ENCODE data around the gene TMEM255B. TPM values are rescaled to one million over a fixed set of nuclear protein-coding genes. Genes with fewer than 3 reads are reported as not detected.

Gene TMEM255B
- total and polyA plus RNA-seq, 4 donors, result 6.0 to 19.6 (median 14.8) TPM

DNA sequence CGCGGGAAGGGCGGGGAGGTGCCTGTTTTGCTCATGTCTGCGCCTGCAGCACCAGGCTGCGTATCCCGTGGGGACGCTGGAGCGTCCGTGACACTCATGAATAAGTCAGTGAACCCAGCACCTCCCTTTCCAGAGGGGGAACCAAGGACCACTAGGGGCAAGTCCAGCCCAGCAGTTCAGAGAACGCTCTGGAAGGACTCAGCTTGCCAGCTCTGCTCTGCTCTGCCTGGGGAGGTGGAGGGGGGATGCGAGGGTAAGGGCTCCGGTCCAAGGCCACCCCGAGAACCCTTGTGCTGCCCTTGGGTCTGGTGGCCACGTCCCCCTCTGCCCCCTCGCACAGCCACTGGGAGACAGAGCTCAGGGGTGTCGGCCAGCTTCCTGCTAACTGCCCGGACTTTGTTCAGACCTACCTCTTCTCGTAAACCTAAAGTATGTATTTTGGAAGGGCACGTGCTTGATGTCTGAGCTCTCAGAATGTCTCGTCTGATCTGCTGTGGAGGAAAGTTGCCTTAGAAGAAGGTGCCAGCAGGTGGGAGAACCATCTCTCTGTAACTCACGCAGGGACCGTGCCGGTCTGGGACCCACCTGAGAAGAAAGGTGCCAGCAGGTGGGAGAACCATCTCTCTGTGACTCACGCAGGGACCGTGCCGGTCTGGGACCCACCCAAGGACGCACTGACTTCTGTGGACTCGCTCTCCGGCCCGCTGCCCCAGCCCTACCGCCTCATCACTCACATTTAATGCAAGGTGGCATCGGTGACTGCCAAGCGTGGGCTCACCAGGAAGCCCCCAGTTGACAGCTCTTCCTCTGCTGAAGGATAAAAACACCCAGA lies 34.1 kb downstream of the TMEM255B start:
- H3K27ac ChIP-seq (ENCODE audit: low read depth in 1 of 2, low read length in 1 of 2), result no peak overlapping the region
- TF ChIP-seq, protein P1, sequence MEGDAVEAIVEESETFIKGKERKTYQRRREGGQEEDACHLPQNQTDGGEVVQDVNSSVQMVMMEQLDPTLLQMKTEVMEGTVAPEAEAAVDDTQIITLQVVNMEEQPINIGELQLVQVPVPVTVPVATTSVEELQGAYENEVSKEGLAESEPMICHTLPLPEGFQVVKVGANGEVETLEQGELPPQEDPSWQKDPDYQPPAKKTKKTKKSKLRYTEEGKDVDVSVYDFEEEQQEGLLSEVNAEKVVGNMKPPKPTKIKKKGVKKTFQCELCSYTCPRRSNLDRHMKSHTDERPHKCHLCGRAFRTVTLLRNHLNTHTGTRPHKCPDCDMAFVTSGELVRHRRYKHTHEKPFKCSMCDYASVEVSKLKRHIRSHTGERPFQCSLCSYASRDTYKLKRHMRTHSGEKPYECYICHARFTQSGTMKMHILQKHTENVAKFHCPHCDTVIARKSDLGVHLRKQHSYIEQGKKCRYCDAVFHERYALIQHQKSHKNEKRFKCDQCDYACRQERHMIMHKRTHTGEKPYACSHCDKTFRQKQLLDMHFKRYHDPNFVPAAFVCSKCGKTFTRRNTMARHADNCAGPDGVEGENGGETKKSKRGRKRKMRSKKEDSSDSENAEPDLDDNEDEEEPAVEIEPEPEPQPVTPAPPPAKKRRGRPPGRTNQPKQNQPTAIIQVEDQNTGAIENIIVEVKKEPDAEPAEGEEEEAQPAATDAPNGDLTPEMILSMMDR (IDR thresholded peaks at IDR 0.05; ENCODE audit: control extremely low read depth, extremely low read depth), result no peak
- H3K9me3 ChIP-seq (ENCODE audit: control insufficient read depth in 4 of 4, insufficient read depth in 3 of 4, low read length in 3 of 4), result peaks cover 0 to 3% (median 0%) of the 10 kb centered on the region in 4 donors
- H3K36me3 ChIP-seq (ENCODE audit: control insufficient read depth in 4 of 4, insufficient read depth in 4 of 4, low read length in 4 of 4), result peaks cover 0 to 4% (median 0%) of the 10 kb centered on the region in 4 donors
- DNase-seq, result no peak
- H3K4me3 ChIP-seq, result no peak overlapping the region
- no peaks in the 10 kb centered on the region for H3K4me1 ChIP-seq (ENCODE audit: control insufficient read depth in 5 of 5, insufficient read depth in 5 of 5, low read length in 5 of 5)
- ATAC-seq (ENCODE audit: insufficient read depth, low FRiP score), result no peak
- WGBS, 2 donors, result 86 to 88% methylated on average over 33 of the region's 33 CpGs
- no peak overlapping the region for H3K9ac ChIP-seq (ENCODE audit: insufficient read depth in 1 of 2, low read length in 2 of 2)
- H3K27me3 ChIP-seq (ENCODE audit: control insufficient read depth in 3 of 3, insufficient read depth in 3 of 3, low read length in 2 of 3), result no peaks in the 10 kb centered on the region

DNA sequence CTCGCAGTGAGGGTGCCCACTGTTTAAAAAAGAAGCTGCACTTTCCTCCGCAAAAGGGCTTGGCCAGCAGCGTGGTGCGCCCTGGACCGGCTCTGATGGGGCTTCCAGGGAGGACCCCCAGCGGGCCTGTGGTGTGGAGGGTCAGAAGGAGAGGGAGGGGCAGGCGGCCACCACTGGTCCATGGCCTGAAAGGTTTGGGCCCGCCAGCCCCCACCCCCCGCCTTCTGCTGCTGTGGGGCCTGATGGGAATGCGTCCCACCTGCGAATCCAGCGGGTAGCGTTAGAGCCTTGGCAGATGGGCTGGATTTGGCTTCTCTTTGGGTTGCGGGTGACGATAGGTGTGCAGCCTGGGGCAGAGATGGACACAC lies 34.7 kb downstream of the TMEM255B start:
- DNase-seq, result no peak
- Histone ChIP-seq H3K4me1 (ENCODE audit: control insufficient read depth in 5 of 5, insufficient read depth in 5 of 5, low read length in 5 of 5) (no peaks in the 10 kb centered on the region), H3K9ac (ENCODE audit: insufficient read depth in 1 of 2, low read length in 2 of 2) (no peak overlapping the region), H3K36me3 (ENCODE audit: control insufficient read depth in 4 of 4, insufficient read depth in 4 of 4, low read length in 4 of 4) (peaks cover 0 to 4% (median 0%) of the 10 kb centered on the region in 4 donors), H3K27me3 (ENCODE audit: control insufficient read depth in 3 of 3, insufficient read depth in 3 of 3, low read length in 2 of 3) (no peaks in the 10 kb centered on the region), H3K9me3 (ENCODE audit: control insufficient read depth in 4 of 4, insufficient read depth in 3 of 4, low read length in 3 of 4) (peaks cover 0 to 3% (median 0%) of the 10 kb centered on the region in 4 donors), H3K27ac (ENCODE audit: low read depth in 1 of 2, low read length in 1 of 2) (no peak overlapping the region), H3K4me3 (no peak overlapping the region)
- TF ChIP-seq, protein P1 (IDR thresholded peaks at IDR 0.05; ENCODE audit: control extremely low read depth, extremely low read depth), result no peak
- 94 to 96% methylated on average over 15 of the region's 15 CpGs for WGBS, 2 donors
- ATAC-seq (ENCODE audit: insufficient read depth, low FRiP score), result no peak

GRCh38 chr13:113794086-113794485 lies 35.1 kb downstream of the TMEM255B start:
- H3K4me1 ChIP-seq (ENCODE audit: control insufficient read depth in 5 of 5, insufficient read depth in 5 of 5, low read length in 5 of 5), result no peaks in the 10 kb centered on the region
- ATAC-seq (ENCODE audit: insufficient read depth, low FRiP score) (no peak), DNase-seq (no peak)
- TF ChIP-seq, protein P1 (IDR thresholded peaks at IDR 0.05; ENCODE audit: control extremely low read depth, extremely low read depth), result no peak
- H3K9me3 ChIP-seq (ENCODE audit: control insufficient read depth in 4 of 4, insufficient read depth in 3 of 4, low read length in 3 of 4), result peaks cover 0 to 3% (median 0%) of the 10 kb centered on the region in 4 donors
- WGBS, 2 donors, result 91 to 94% methylated on average over 23 of the region's 23 CpGs
- no peaks in the 10 kb centered on the region for H3K27me3 ChIP-seq (ENCODE audit: control insufficient read depth in 3 of 3, insufficient read depth in 3 of 3, low read length in 2 of 3)
- no peak overlapping the region for H3K27ac ChIP-seq (ENCODE audit: low read depth in 1 of 2, low read length in 1 of 2)
- H3K4me3 ChIP-seq, result no peak overlapping the region
- H3K36me3 ChIP-seq (ENCODE audit: control insufficient read depth in 4 of 4, insufficient read depth in 4 of 4, low read length in 4 of 4), result peaks cover 0 to 4% (median 0%) of the 10 kb centered on the region in 4 donors
- H3K9ac ChIP-seq (ENCODE audit: insufficient read depth in 1 of 2, low read length in 2 of 2), result no peak overlapping the region
